ENCODE data around the gene ENAM.

DNA sequence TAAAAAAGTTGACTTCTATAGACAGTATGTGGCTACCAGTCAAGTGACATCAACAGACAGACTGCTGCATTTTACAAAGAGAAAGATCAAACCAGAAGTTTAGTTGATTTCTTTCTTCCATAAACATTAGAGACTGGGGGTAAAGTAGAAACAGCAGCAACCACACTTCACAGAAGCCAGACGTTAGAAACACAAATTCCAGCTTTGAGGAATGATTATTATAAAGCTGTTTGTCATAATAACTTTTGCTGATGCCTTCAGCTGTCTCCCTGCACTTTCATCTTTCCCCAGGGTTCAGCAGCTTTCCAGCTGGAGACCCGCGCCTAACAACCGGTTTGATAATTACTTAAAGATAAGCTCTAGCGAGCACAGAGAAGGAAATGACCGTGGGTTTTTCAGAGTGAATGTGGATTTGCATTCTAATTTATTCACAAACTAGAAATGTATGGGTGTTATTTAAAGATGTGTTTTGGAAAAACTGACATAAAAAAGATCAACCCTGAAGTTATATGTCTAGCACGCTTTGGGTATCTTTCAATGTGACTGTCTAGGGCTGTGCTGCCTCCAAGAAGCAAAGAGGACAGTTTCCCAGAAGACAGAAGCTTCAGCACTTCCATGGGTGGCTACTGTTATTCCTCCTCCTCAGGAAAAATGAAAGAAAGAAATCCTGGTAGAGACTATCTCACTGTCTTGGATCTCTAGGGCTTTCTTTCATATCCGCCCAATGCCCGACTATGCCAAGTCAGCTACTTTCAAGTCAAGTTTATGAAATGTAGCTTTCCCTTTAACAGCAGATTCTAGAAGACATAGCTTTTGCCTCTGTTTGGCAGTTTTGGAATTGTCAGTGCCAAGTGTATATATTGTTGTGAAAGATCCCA lies 15.0 kb upstream of the ENAM start:
- TF ChIP-seq ELF4 (IDR thresholded peaks at IDR 0.05), result no peak
- TF ChIP-seq SP1 (IDR thresholded peaks at IDR 0.05), result no peak
- TF ChIP-seq SUZ12 (IDR thresholded peaks at IDR 0.05), result no peak
- no peak for TF ChIP-seq LEF1 (IDR thresholded peaks at IDR 0.05; ENCODE audit: borderline replicate concordance)
- no peak for TF ChIP-seq NFRKB (IDR thresholded peaks at IDR 0.05)

Measured in HEK293T (cell line).